GM21360 (cell line): ENCODE measurements around the gene ARHGAP30.

Experiments
- ATAC-seq: cut with Tn5 transposase; IDR thresholded peaks from one replicate; pipeline ENCODE4 v1.9.1; 2021; ENCODE audit warnings: mild to moderate bottlenecking, moderate library complexity; ENCODE audit not compliant: unreplicated experiment

Gene ARHGAP30

GRCh38 chr1:161090617-161091016 is 20.9 kb upstream of the ARHGAP30 start:
- no peak for ATAC-seq

- no peak for ATAC-seq
These were observed 20.2 kb upstream of the ARHGAP30 start for GRCh38 chr1:161089938-161090337.

- ATAC-seq = no peak
These were observed 19.7 kb upstream of the ARHGAP30 start, which contains the start of gene NECTIN4 for GRCh38 chr1:161089251-161089924. Gene NECTIN4, minus strand, starts transcription at chr1:161089558. Its CDS starts 262 bp downstream, at chr1:161089296.

GRCh38 chr1:161088587-161089110 is 19.0 kb upstream of the ARHGAP30 start:
- ATAC-seq = no peak

GRCh38 chr1:161086457-161086856 is 16.8 kb upstream of the ARHGAP30 start:
- no peak for ATAC-seq

- ATAC-seq = no peak
These were observed 15.5 kb upstream of the ARHGAP30 start for GRCh38 chr1:161085165-161085564.

- no peak for ATAC-seq
These were observed 14.9 kb upstream of the ARHGAP30 start for GRCh38 chr1:161084597-161084988.

- no peak for ATAC-seq
These were observed 14.3 kb upstream of the ARHGAP30 start for GRCh38 chr1:161083748-161084596.

GRCh38 chr1:161082996-161083747 is 13.5 kb upstream of the ARHGAP30 start:
- no peak for ATAC-seq

- no peak for ATAC-seq
These were observed 12.8 kb upstream of the ARHGAP30 start for GRCh38 chr1:161082483-161082882.

GRCh38 chr1:161081519-161081918 is 11.8 kb upstream of the ARHGAP30 start:
- ATAC-seq = no peak

GRCh38 chr1:161080441-161081405 is 11.0 kb upstream of the ARHGAP30 start:
- ATAC-seq = no peak

- no peak for ATAC-seq
These were observed 9.9 kb upstream of the ARHGAP30 start for GRCh38 chr1:161079436-161080110.

- no peak for ATAC-seq
These were observed 7.7 kb upstream of the ARHGAP30 start for GRCh38 chr1:161077426-161077825.

- no peak for ATAC-seq
These were observed 6.7 kb upstream of the ARHGAP30 start for GRCh38 chr1:161076410-161076809.

GRCh38 chr1:161074676-161075368 is 5.1 kb upstream of the ARHGAP30 start:
- ATAC-seq = no peak

- no peak for ATAC-seq
These were observed 3.9 kb upstream of the ARHGAP30 start for GRCh38 chr1:161073474-161074121.

- ATAC-seq = no peak
These were observed 3.2 kb upstream of the ARHGAP30 start for GRCh38 chr1:161072751-161073449.
